GM06990 (cell line): Measurements from ENCODE around the gene DIP2B.

Experiments
- DNase-seq: peaks from one replicate; pipeline ENCODE4 v3.0.0-alpha.2; 2011; ENCODE audit not compliant: insufficient read length; ENCODE audit errors: extremely low read depth
- H3K27me3 ChIP-seq: replicated peaks from 2 replicates; pipeline ENCODE4 v1.6.0; 2011; ENCODE audit warnings: low read length; ENCODE audit not compliant: control insufficient read depth, insufficient read depth
- H3K36me3 ChIP-seq: 2 replicates; pipeline ENCODE4 v1.5.1; 2011; ENCODE audit warnings: low read length; ENCODE audit not compliant: control insufficient read depth, insufficient read depth
- H3K4me3 ChIP-seq: replicated peaks from 2 replicates; pipeline ENCODE4 v1.5.1; 2011; ENCODE audit warnings: low read depth, mild to moderate bottlenecking, control low read depth, low read length
- CTCF ChIP-seq: IDR thresholded peaks from 2 replicates; pipeline ENCODE4 v1.5.1; 2011; ENCODE audit warnings: low read length, control low read depth, mild to moderate bottlenecking, inconsistent platforms; ENCODE audit not compliant: insufficient read depth, poor library complexity, severe bottlenecking

DIP2B gene

GRCh38 chr12:50685641-50686040, 180.9 kb downstream of the DIP2B start:
- H3K36me3 ChIP-seq: peaks cover 3% of the 10 kb centered on the region
- DNase-seq: no peak
- H3K4me3 ChIP-seq: no peak overlapping the region
- H3K27me3 ChIP-seq: no peaks in the 10 kb centered on the region
- TF ChIP-seq CTCF: no peak

- TF ChIP-seq CTCF: no peak
- no peak for DNase-seq
- Histone ChIP-seq H3K4me3 (no peak overlapping the region), H3K27me3 (no peaks in the 10 kb centered on the region), H3K36me3 (peaks cover 3% of the 10 kb centered on the region)
These were observed 181.6 kb downstream of the DIP2B start for GRCh38 chr12:50686406-50686805.

GRCh38 chr12:50686976-50687375, 182.2 kb downstream of the DIP2B start:
- Histone ChIP-seq H3K36me3 (peaks cover 3% of the 10 kb centered on the region), H3K27me3 (no peaks in the 10 kb centered on the region), H3K4me3 (no peak overlapping the region)
- no peak for DNase-seq
- no peak for TF ChIP-seq CTCF

- TF ChIP-seq CTCF: no peak
- no peak overlapping the region for H3K4me3 ChIP-seq
- DNase-seq: no peak
- H3K27me3 ChIP-seq: no peaks in the 10 kb centered on the region
- H3K36me3 ChIP-seq: peaks cover 3% of the 10 kb centered on the region
These were observed 184.7 kb downstream of the DIP2B start for GRCh38 chr12:50689437-50689836.

GRCh38 chr12:50690925-50691324, 186.1 kb downstream of the DIP2B start:
- TF ChIP-seq CTCF: no peak
- Histone ChIP-seq H3K36me3 (peaks cover 6% of the 10 kb centered on the region), H3K27me3 (no peaks in the 10 kb centered on the region), H3K4me3 (no peak overlapping the region)
- DNase-seq: no peak

- no peak for TF ChIP-seq CTCF
- no peaks in the 10 kb centered on the region for H3K27me3 ChIP-seq
- no peak overlapping the region for H3K4me3 ChIP-seq
- peaks cover 5% of the 10 kb centered on the region for H3K36me3 ChIP-seq
- DNase-seq: no peak
These were observed 191.2 kb downstream of the DIP2B start for GRCh38 chr12:50695961-50696360.
